GM12878 (cell line): Measurements from ENCODE around the gene VWA8. TPM values are rescaled to one million over a fixed set of nuclear protein-coding genes. Genes with fewer than 3 reads are reported as not detected.
"Not testable (repeated sequence)": the region's sequence is repeated elsewhere in the genome, so short reads cannot be mapped to it uniquely, and the experiment has no call there.

ENCODE experiments used
- ATAC-seq: fragments of 200-7000 bp; cut with Tn5 transposase; 3 replicates; pipeline ENCODE4 v1.9.1; 2020; ENCODE audit warnings: mild to moderate bottlenecking, moderate library complexity
- BruUV-seq: library from RNA; stranded (reverse); fragments of 400-500 nt; replicated peaks from 2 replicates; lab custom pipeline; 2021; lab: Mats Ljungman, UMichigan
- CTCF ChIA-PET: fragments of 300-600 bp; sonication (Branson Sonifier 250); formaldehyde crosslinking; extraction: SDS; loops from one replicate; lab custom pipeline; 2021; ENCODE audit warnings: inconsistent platforms; lab: Yijun Ruan, JAX
- POLR2A ChIA-PET: fragments of 350-600 bp; formaldehyde crosslinking; extraction: SDS; loops from one replicate; lab custom pipeline; 2021; ENCODE audit warnings: inconsistent platforms; lab: Charles Lee
- RAD21 ChIA-PET: fragments of 300-600 bp; sonication (Branson Sonifier 250); formaldehyde crosslinking; loops from one replicate; lab custom pipeline; 2023; ENCODE audit warnings: antibody characterized with exemption; ENCODE audit not compliant: unreplicated experiment; lab: Charles Lee
- SMC1A ChIA-PET: fragments of 300-600 bp; sonication (Branson Sonifier 250); formaldehyde crosslinking; loops from one replicate; lab custom pipeline; 2023; ENCODE audit not compliant: unreplicated experiment, uncharacterized antibody; lab: Charles Lee
- DNase-seq: peaks from one replicate; pipeline ENCODE4 v3.0.0-alpha.2; 2011; ENCODE audit warnings: low read depth, low spot score
- FAIRE-seq: peaks from 3 replicates; lab custom pipeline; 2011; peaks lifted over from hg19 to GRCh38; lab: Jason Lieb, UNC
- H2AFZ ChIP-seq: 2 replicates; pipeline ENCODE4 v1.6.0; 2011; ENCODE audit warnings: low read depth, low read length, control low read depth; ENCODE audit not compliant: control insufficient read depth
- H3K27ac ChIP-seq: 2 replicates; pipeline ENCODE4 v1.5.1; 2011; ENCODE audit warnings: control low read depth; ENCODE audit not compliant: control insufficient read depth, insufficient read depth
- H3K27me3 ChIP-seq, 2 experiments: replicated peaks in 1 of 2; 2 replicates each; pipeline versions ENCODE4 v1.6.0 to v1.6.1; 2011; ENCODE audit warnings: low read length in 1 of 2; ENCODE audit not compliant: control insufficient read depth in 2 of 2, insufficient read depth in 2 of 2
- H3K36me3 ChIP-seq, 2 experiments: 2 replicates each; pipeline ENCODE4 v1.5.1; 2011; ENCODE audit warnings: low read length in 1 of 2; ENCODE audit not compliant: control insufficient read depth in 2 of 2, insufficient read depth in 2 of 2
- H3K4me1 ChIP-seq: 2 replicates; pipeline ENCODE4 v1.6.1; 2011; ENCODE audit warnings: mild to moderate bottlenecking, low read length, moderate library complexity, mixed read lengths; ENCODE audit not compliant: control insufficient read depth, insufficient read depth
- H3K4me2 ChIP-seq: 2 replicates; pipeline ENCODE4 v1.6.0; 2011; ENCODE audit warnings: control low read depth; ENCODE audit not compliant: control insufficient read depth, insufficient read depth
- H3K4me3 ChIP-seq: fragments of 200-600 bp; sonication (generic); 2 replicates; pipeline ENCODE4 v1.5.1; 2016
- H3K79me2 ChIP-seq: 2 replicates; pipeline ENCODE4 v1.6.0; 2011; ENCODE audit warnings: low read length; ENCODE audit not compliant: control insufficient read depth, insufficient read depth
- H3K9ac ChIP-seq: 2 replicates; pipeline ENCODE4 v1.8.0; 2011; ENCODE audit warnings: low read length, control low read depth, mixed read lengths; ENCODE audit not compliant: control insufficient read depth, insufficient read depth
- H3K9me3 ChIP-seq: replicated peaks from 3 replicates; pipeline ENCODE4 v1.5.1; 2011; ENCODE audit warnings: mild to moderate bottlenecking, low read length; ENCODE audit not compliant: control insufficient read depth, insufficient read depth
- H4K20me1 ChIP-seq: 2 replicates; pipeline ENCODE4 v1.6.0; 2011; ENCODE audit not compliant: control insufficient read depth, insufficient read depth
- CEBPB ChIP-seq, 2 experiments: fragments of 150-350 bp in 1 of 2; IDR thresholded peaks; 2 replicates each; pipeline ENCODE4 v1.6.1; 2012 to 2014; ENCODE audit warnings: low read depth in 2 of 2, low read length in 2 of 2, borderline replicate concordance in 1 of 2, inconsistent platforms in 1 of 2
- CTCF ChIP-seq, 3 experiments: IDR thresholded peaks in 2 of 3; conservative IDR thresholded peaks in 1 of 3; 2 replicates each; pipeline ENCODE4 v1.5.1; 2011; ENCODE audit warnings: low read depth in 3 of 3, low read length in 3 of 3, mild to moderate bottlenecking in 3 of 3, control low read depth in 2 of 3, moderate library complexity in 2 of 3, inconsistent platforms in 1 of 3, mixed read lengths in 1 of 3; ENCODE audit not compliant: control insufficient read depth in 2 of 3, insufficient read depth in 1 of 3; ENCODE audit errors: extremely low read depth in 1 of 3
- ETV6 ChIP-seq, 2 experiments: fragments of 450-650 bp in 1 of 2; IDR thresholded peaks in 1 of 2; conservative IDR thresholded peaks in 1 of 2; 2 replicates each; pipeline ENCODE4 v1.6.1; 2014; ENCODE audit warnings: antibody characterized with exemption in 1 of 2, borderline replicate concordance in 1 of 2, low read depth in 1 of 2, mild to moderate bottlenecking in 1 of 2, moderate library complexity in 1 of 2
- HDAC2 ChIP-seq: fragments of 200-600 bp; sonication (generic); IDR thresholded peaks from 2 replicates; pipeline ENCODE4 v1.6.1; 2017
- NFYB ChIP-seq: IDR thresholded peaks from 2 replicates; pipeline ENCODE4 v1.6.1; 2011; ENCODE audit warnings: low read depth, mild to moderate bottlenecking, low read length, improper control_type of control experiment, moderate library complexity; ENCODE audit not compliant: insufficient read depth
- NR2C1 ChIP-seq: fragments of 450-650 bp; IDR thresholded peaks from 2 replicates; pipeline ENCODE4 v1.6.1; 2017; ENCODE audit warnings: antibody characterized with exemption, mild to moderate bottlenecking, moderate library complexity
- RCOR1 ChIP-seq: conservative IDR thresholded peaks from 2 replicates; pipeline ENCODE4 v1.6.1; 2012; ENCODE audit warnings: low read depth, low read length, improper control_type of control experiment
- REST ChIP-seq: IDR thresholded peaks from 2 replicates; pipeline ENCODE4 v1.6.1; 2012; ENCODE audit warnings: mild to moderate bottlenecking, low read depth, low read length
- SIN3A ChIP-seq: IDR thresholded peaks from 2 replicates; pipeline ENCODE4 v1.6.1; 2012; ENCODE audit warnings: low read depth, low read length, improper control_type of control experiment
- SMAD5 ChIP-seq: IDR thresholded peaks from 2 replicates; pipeline ENCODE4 v1.6.1; 2016; ENCODE audit warnings: antibody characterized with exemption, low read depth
- SREBF2 ChIP-seq: IDR thresholded peaks from 2 replicates; pipeline ENCODE4 v1.6.1; 2012; ENCODE audit warnings: mild to moderate bottlenecking, low read length
- STAT3 ChIP-seq: IDR thresholded peaks from 2 replicates; pipeline ENCODE4 v1.6.1; 2011; ENCODE audit warnings: low read depth, low read length, improper control_type of control experiment
- ZNF384 ChIP-seq: IDR thresholded peaks from 2 replicates; pipeline ENCODE4 v1.6.1; 2012; ENCODE audit warnings: low read depth, mild to moderate bottlenecking, low read length, improper control_type of control experiment, borderline replicate concordance
- WGBS: methylation state at CpG from one replicate; pipeline ENCODE4 v1.1.6; 2016; ENCODE audit warnings: low lambda C conversion rate; ENCODE audit not compliant: insufficient replicate concordance, insufficient coverage; ENCODE audit errors: missing lambda C conversion rate; 5-methylcytosine and 5-hydroxymethylcytosine counted together
- in situ Hi-C: fragments of 300-500 bp; cut with MboI; formaldehyde crosslinking; loops from 9 replicates; pipeline ENCODE4 v1.14.3; 2018; ENCODE audit warnings: mixed read lengths
- intact Hi-C: fragments of 100-400 bp; cut with micrococcal nuclease; formaldehyde crosslinking; loops from one replicate; pipeline ENCODE4 v1.14.2; 2022; ENCODE audit not compliant: unreplicated experiment
- polyA plus RNA-seq, 11 experiments: library from polyadenylated mRNA; depleted of rRNA in 4 of 11; unstranded in 6 of 11; stranded (reverse) in 5 of 11; fragments of >200 nt; fragmentation: Nextera tagmentation in 4 of 11; fragmentation: Illumina TruSeq in 1 of 11; extraction: Ambion mirVana in 4 of 11; extraction: Trizol in 1 of 11; gene quantifications; 1 replicate in 1 of 11; 2 replicates in 10 of 11; pipeline versions ENCODE4 v1.2.1 to v1.2.3, GENCODE V29; 2011 to 2016; ENCODE audit warnings: inconsistent platforms in 2 of 11, missing spikeins in 2 of 11, low read depth in 1 of 11
- total RNA-seq, 4 experiments: library from RNA; depleted of rRNA in 3 of 4; stranded (reverse); fragments of >200 nt in 3 of 4; fragmentation: Illumina TruSeq in 1 of 4; extraction: Trizol in 1 of 4; gene quantifications; 2 replicates each; pipeline versions ENCODE4 v1.2.1 to v1.2.3, GENCODE V29; 2013 to 2021

The VWA8 gene
- total and polyA plus RNA-seq, 10 of the 15 experiments (the other 5 are each of a cell fraction or from before 2014, with no cell fraction given), result 3.0 to 21.8 (median 13.5) TPM

DNA sequence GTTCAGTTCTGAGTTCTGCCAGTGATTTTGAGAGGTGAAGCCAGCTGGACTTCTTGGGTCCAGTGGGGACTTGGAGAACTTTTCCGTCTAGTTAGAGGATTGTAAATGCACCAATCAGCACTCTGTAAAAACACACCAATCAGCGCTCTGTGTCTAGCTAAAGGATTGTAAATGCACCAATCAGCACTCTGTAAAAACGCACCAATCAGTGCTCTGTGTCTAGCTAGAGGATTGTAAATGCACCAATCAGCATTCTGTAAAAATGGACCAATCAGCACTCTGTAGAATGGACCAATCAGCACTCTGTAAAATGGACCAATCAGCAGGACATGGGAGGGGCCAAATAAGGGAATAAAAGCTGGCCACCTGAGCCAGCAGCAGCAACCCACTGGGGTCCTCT lies 418.1 kb downstream of the VWA8 start:
- H3K9me3 ChIP-seq, H2AFZ ChIP-seq, in situ Hi-C loops, BruUV-seq, intact Hi-C loops, H3K4me2 ChIP-seq, DNase-seq, H4K20me1 ChIP-seq, RAD21 ChIA-PET, H3K9ac ChIP-seq, ATAC-seq, H3K36me3 ChIP-seq, H3K27ac ChIP-seq, H3K4me1 ChIP-seq, H3K27me3 ChIP-seq, CTCF ChIA-PET, FAIRE-seq, H3K4me3 ChIP-seq, POLR2A ChIA-PET, H3K79me2 ChIP-seq: not testable (repeated sequence)
- peak; percentile 49 for TF ChIP-seq NFYB
- WGBS, result 61% methylated on average over 3 of the region's 3 CpGs
- SMC1A ChIA-PET, result interaction anchor here (0.7 kb wide), 1 partner anchor 105 kb away, joined by 4 read pairs; no protein-coding TSS in a partner anchor

DNA sequence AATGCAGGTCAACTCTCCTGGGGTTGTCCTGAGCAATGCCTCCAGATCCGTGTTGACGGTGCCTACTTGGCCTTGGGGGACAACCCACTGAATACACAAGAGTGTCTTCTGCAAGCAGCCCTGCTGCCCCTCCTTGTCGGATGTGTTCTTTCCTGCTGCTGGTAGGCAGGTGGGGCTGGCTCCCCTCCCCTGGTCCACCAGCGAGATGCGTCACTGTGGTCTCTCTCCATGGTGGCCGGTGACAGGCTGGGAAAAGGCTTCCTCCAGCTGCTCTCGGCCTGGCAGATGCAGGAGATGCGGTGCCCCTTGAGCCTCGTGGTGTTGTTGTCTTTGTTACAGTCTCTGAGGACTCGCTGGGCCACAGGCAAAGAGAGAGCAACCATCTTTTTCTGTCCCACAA lies 418.6 kb downstream of the VWA8 start:
- ChIA-PET CTCF (no interaction called here), POLR2A (no interaction called here), SMC1A (no interaction called here), RAD21 (no interaction called here)
- Histone ChIP-seq H2AFZ (no peak overlapping the region), H3K4me1 (no peaks in the 10 kb centered on the region), H3K9ac (no peak overlapping the region), H3K4me2 (no peak overlapping the region), H3K27ac (no peak overlapping the region), H3K4me3 (no peak overlapping the region), H3K79me2 (no peaks in the 10 kb centered on the region), H3K9me3 (no peaks in the 10 kb centered on the region; the same call in 2 of the 3 replicates), H3K27me3 (no peaks in the 10 kb centered on the region), H3K36me3 (no peaks in the 10 kb centered on the region), H4K20me1 (no peaks in the 10 kb centered on the region)
- in situ Hi-C loops, result no loop called here
- DNase-seq (no peak), ATAC-seq (no peak), FAIRE-seq (no peak)
- 64% methylated on average over 10 of the region's 10 CpGs for WGBS
- intact Hi-C loops, result no loop called here
- no TSS peak for BruUV-seq
- TF ChIP-seq SMAD5 (no peak), CEBPB (IDR thresholded peaks at IDR 0.05; ENCODE audit: borderline replicate concordance in 1 of 2, low read depth in 2 of 2, low read length in 2 of 2) (no peak), ETV6 (conservative IDR thresholded peaks at IDR 0.05 in 1 of 2, IDR thresholded peaks at IDR 0.05 in 1 of 2; ENCODE audit: borderline replicate concordance in 1 of 2, low read depth in 1 of 2) (no peak), ZNF384 (no peak), CTCF (IDR thresholded peaks at IDR 0.05 in 2 of 3, conservative IDR thresholded peaks at IDR 0.05 in 1 of 3; ENCODE audit: control insufficient read depth in 2 of 3, extremely low read depth in 1 of 3, insufficient read depth in 1 of 3, low read depth in 3 of 3, low read length in 3 of 3) (no peak), RCOR1 (no peak), HDAC2 (no peak), REST (no peak), SIN3A (no peak), STAT3 (no peak), SREBF2 (no peak), NR2C1 (no peak)
